Dedifferentiated amniotic fluid mesenchymal stem cell (primary cell): ENCODE data around the gene WDR6.
A peak's percentile ranks its signal among the peaks of the same experiment; 100 is the strongest.

ENCODE experiments used
- DNase-seq: peaks from one replicate; pipeline ENCODE4 v3.0.0-alpha.2; 2016; ENCODE audit errors: extremely low spot score

WDR6 gene, protein sequence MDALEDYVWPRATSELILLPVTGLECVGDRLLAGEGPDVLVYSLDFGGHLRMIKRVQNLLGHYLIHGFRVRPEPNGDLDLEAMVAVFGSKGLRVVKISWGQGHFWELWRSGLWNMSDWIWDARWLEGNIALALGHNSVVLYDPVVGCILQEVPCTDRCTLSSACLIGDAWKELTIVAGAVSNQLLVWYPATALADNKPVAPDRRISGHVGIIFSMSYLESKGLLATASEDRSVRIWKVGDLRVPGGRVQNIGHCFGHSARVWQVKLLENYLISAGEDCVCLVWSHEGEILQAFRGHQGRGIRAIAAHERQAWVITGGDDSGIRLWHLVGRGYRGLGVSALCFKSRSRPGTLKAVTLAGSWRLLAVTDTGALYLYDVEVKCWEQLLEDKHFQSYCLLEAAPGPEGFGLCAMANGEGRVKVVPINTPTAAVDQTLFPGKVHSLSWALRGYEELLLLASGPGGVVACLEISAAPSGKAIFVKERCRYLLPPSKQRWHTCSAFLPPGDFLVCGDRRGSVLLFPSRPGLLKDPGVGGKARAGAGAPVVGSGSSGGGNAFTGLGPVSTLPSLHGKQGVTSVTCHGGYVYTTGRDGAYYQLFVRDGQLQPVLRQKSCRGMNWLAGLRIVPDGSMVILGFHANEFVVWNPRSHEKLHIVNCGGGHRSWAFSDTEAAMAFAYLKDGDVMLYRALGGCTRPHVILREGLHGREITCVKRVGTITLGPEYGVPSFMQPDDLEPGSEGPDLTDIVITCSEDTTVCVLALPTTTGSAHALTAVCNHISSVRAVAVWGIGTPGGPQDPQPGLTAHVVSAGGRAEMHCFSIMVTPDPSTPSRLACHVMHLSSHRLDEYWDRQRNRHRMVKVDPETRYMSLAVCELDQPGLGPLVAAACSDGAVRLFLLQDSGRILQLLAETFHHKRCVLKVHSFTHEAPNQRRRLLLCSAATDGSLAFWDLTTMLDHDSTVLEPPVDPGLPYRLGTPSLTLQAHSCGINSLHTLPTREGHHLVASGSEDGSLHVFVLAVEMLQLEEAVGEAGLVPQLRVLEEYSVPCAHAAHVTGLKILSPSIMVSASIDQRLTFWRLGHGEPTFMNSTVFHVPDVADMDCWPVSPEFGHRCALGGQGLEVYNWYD

DNA sequence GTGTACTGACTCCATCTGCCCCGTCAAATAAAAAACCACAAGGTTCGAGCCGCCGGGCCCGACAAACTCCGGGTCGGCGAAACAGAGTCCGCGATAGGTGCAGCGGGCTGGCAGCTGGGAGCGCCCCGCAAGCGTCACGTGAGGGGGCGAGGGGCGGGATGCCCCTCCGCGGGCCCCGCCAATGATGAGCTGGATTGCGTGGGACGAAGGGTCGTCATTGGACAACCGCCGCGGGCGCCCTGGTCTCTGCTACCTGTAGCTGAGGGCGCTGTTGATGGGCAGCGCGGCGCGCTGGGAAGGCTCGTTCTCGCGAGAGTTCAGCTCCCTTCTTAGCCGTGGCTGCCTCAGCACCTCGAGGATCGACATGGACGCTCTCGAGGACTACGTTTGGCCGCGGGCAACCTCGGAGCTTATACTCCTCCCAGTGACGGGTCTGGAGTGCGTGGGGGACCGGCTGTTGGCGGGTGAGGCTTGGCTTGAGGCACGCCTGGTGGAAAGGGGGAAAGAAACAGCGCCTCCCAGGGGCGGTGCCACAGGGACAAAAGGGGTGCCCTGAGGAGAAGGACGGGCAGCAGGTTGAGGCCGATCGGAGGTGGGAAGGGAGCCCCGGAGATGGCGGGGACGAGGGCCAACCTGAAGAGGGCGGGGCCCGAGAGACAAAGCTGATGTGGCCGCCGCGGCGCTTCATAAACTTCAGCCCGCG lies at the start of gene WDR6:
Gene WDR6 (plus strand): TSS at position 324 of the 703 bp plus-strand sequence. CDS start 41 bp downstream, at position 365.
- DNase-seq: peak; percentile 91

DNA sequence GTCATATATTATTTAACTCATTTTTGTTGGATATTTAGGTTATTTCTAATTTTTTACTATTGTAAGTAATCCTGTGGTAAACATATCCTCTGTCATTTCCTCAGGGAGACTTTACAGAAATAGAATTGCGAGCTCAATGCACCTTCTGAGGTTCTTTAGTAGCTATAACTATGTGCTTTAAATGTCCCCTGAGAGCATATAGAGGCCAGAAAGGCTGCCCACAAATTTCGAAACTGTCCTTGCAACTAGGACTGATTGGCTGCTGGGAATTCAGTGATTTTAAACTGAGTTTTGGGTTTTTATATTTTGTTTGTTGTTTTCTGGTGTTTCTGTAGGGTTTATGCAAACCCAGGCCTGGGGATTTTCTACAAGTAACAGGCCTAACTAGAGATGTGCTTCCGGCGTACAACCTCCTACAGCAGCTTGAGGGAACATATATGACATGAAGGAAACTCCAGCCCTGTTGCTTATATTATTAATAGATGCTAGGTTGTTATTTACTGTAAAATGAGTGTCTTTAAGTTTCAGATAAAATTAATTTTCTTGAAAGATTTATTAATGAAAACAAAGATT lies 46.3 kb upstream of the WDR6 start:
- DNase-seq: no peak

GRCh38 chr3:48962340-48962739 lies 44.9 kb upstream of the WDR6 start:
- no peak for DNase-seq

GRCh38 chr3:48962939-48963338 lies 44.3 kb upstream of the WDR6 start:
- no peak for DNase-seq

GRCh38 chr3:48963591-48963990 lies 43.6 kb upstream of the WDR6 start:
- no peak for DNase-seq

GRCh38 chr3:48966367-48966766 lies 40.8 kb upstream of the WDR6 start:
- DNase-seq: no peak

- no peak for DNase-seq
These were observed 40.3 kb upstream of the WDR6 start for GRCh38 chr3:48966876-48967361.

- DNase-seq: no peak
These were observed 36.6 kb upstream of the WDR6 start for GRCh38 chr3:48970586-48970985.

DNA sequence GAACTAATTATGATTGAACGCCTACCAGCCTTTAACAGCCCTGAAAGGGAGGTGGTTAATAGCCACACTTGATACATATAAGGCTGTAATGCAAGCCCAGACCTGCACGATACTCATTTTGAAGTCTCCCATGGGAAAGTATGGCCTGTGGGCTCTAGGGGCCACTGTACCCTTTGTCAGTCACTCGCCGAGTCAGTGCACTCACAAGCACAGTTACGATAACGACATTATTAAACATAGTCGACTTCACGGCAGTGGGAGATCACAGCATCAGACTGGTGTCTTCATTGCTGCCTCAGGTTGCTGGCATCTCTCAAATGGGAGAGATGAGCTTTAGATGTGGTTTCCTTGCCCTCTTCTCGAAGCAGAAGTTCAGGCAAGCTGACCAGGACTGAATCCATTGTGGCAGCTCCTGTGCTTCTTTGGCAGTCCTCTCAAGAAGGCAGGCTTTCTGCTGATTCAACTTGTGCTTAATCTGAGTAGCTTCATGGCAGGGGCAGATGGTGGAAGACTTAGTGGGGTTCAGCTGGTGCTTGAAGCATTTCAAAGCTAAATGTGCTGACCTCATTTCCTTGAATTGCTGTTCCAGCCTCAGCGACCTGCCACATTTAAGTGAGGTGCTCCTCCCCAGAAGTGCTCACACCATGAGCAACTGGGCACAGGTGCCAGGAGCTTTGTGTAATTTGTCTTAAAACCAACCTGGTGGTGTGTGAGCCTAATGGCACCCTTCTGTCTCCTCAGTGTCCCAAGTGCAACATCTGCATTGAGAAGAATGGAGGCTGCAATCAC lies 32.9 kb upstream of the WDR6 start:
- no peak for DNase-seq

DNA sequence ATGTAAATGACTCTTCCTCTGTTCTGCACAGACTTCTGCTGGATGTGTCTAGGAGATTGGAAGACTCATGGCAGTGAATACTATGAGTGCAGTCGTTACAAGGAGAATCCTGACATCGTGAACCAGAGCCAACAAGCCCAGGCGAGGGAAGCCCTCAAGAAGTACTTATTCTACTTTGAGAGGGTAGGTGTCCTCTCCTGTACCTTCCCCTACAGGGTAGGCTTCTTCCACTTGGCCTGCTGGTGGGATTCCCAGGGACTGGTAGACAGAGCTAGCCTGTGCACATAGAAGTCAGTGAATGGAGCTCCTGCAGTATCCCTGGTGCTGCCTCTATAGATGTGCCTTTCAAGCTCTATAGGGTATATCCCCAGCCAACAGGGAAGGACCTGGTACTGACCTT lies 27.7 kb upstream of the WDR6 start:
- no peak for DNase-seq

- DNase-seq: no peak
These were observed 26.9 kb upstream of the WDR6 start for GRCh38 chr3:48980295-48980694.

- no peak for DNase-seq
These were observed 25.2 kb upstream of the WDR6 start for GRCh38 chr3:48982016-48982415.

GRCh38 chr3:48982686-48983085 lies 24.5 kb upstream of the WDR6 start:
- no peak for DNase-seq

DNA sequence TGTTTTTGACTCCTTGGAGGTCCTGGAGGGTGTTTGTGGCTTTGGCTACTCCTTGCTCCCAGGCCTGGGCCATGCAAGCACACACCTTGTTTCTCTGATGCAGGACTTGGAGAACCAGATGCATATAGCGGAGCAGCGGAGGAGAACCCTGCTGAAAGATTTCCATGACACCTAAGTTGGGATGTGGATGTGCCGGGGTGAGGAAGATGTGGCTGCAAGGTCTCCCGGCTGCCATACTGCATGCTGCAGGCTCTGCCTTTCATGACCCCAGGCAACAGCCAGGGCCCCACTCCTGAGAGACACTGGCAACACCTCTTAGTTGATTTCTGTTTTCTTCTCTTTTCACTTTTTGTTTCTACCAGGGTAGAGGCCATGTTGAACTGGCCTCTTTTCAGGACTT lies 24.1 kb upstream of the WDR6 start:
- DNase-seq: no peak

GRCh38 chr3:48984663-48985062 lies 22.5 kb upstream of the WDR6 start:
- DNase-seq: no peak

GRCh38 chr3:48985831-48986376 lies 21.3 kb upstream of the WDR6 start:
- DNase-seq: no peak

GRCh38 chr3:48989126-48989795 lies 17.9 kb upstream of the WDR6 start:
- DNase-seq: no peak

DNA sequence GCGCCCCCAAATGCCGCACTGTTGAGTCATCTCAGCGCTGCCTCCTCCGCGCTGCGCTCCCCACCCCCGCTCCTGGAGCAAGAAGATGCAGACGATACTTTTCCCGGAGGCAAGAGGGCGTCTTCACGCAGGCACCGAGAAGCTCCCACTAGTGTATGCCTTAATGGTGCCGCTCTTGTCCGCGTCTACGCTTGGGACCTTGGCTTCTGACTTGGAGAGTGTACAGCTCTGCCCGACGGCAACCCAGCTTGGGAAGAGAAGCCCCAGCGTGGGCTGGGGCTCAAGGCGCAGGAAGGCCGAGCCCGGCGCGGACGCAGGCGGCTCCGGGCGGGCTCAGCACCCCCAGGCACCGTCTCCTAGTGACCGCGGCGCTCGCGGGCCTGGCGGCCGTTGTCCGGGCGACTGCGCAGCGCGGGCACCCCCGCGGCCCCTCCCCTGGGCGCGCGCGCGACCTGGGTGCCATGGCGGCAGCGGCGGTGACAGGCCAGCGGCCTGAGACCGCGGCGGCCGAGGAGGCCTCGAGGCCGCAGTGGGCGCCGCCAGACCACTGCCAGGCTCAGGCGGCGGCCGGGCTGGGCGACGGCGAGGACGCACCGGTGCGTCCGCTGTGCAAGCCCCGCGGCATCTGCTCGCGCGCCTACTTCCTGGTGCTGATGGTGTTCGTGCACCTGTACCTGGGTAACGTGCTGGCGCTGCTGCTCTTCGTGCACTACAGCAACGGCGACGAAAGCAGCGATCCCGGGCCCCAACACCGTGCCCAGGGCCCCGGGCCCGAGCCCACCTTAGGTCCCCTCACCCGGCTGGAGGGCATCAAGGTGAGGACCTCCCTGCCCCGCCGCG lies 17.2 kb upstream of the WDR6 start, which contains the start of gene P4HTM:
Gene P4HTM (plus strand): TSS at position 446 of the 840 bp plus-strand sequence. CDS start 16 bp downstream, at position 462.
- DNase-seq: peak; percentile 87
